ENCODE data around the gene ZNF429. TPM values are rescaled to one million over a fixed set of nuclear protein-coding genes. Genes with fewer than 3 reads are reported as not detected.

The ZNF429 gene
- total RNA-seq, 2 experiments from 2014 or later = 8.0 to 9.2 TPM

- Mint-ChIP-seq H3K4me3 (no peak overlapping the region), H3K4me1 (ENCODE audit: low read depth) (no peaks in the 10 kb centered on the region), H3K27me3 (no peaks in the 10 kb centered on the region), H3K27ac (no peak overlapping the region), H3K9me3 (no peaks in the 10 kb centered on the region), H3K36me3 (ENCODE audit: low read depth) (no peaks in the 10 kb centered on the region)
- CTCF ChIA-PET = no interaction called here
- peaks cover 0 to 25% of the 10 kb centered on the region in 2 experiments for H3K9me3 ChIP-seq (ENCODE audit: control insufficient read depth in 1 of 2, insufficient read depth in 1 of 2, low read length in 2 of 2)
- no peaks in the 10 kb centered on the region for H3K4me1 ChIP-seq (ENCODE audit: insufficient read depth, low read length)
- H3K27ac ChIP-seq (ENCODE audit: low read depth in 1 of 2, low read length in 2 of 2) = no peak overlapping the region
- no peak for DNase-seq
- TF ChIP-seq CTCF (IDR thresholded peaks at IDR 0.05) = no peak
- POLR2A ChIA-PET = no interaction called here
- ATAC-seq (ENCODE audit: poor library complexity) = no peak
- H3K4me3 ChIP-seq (ENCODE audit: low read length) = no peak overlapping the region
- no peaks in the 10 kb centered on the region for H3K36me3 ChIP-seq (ENCODE audit: insufficient read depth, low read length)
- H3K27me3 ChIP-seq (ENCODE audit: control insufficient read depth in 1 of 2, insufficient read depth in 2 of 2, low read length in 2 of 2) = no peaks in the 10 kb centered on the region
- intact Hi-C loops (cut with DNase I, micrococcal nuclease) = no loop called here
Observed at GRCh38 chr19:21487969-21488368, 17.4 kb upstream of the ZNF429 start.

GRCh38 chr19:21491146-21491545, 14.3 kb upstream of the ZNF429 start:
- no peaks in the 10 kb centered on the region for H3K4me1 Mint-ChIP-seq (ENCODE audit: low read depth)
- CTCF ChIA-PET = no interaction called here
- Histone ChIP-seq H3K36me3 (ENCODE audit: insufficient read depth, low read length) (no peaks in the 10 kb centered on the region), H3K27ac (ENCODE audit: low read depth in 1 of 2, low read length in 2 of 2) (no peak overlapping the region), H3K9me3 (ENCODE audit: control insufficient read depth in 1 of 2, insufficient read depth in 1 of 2, low read length in 2 of 2) (peaks cover 0 to 10% of the 10 kb centered on the region in 2 experiments), H3K4me1 (ENCODE audit: insufficient read depth, low read length) (no peaks in the 10 kb centered on the region), H3K27me3 (ENCODE audit: control insufficient read depth in 1 of 2, insufficient read depth in 2 of 2, low read length in 2 of 2) (no peaks in the 10 kb centered on the region), H3K4me3 (ENCODE audit: low read length) (no peak overlapping the region)
- no peak for ATAC-seq (ENCODE audit: poor library complexity)
- DNase-seq = no peak
- no peak overlapping the region for H3K4me3 Mint-ChIP-seq
- H3K27me3 Mint-ChIP-seq = no peaks in the 10 kb centered on the region
- no peaks in the 10 kb centered on the region for H3K9me3 Mint-ChIP-seq
- no peak for TF ChIP-seq CTCF (IDR thresholded peaks at IDR 0.05)
- POLR2A ChIA-PET = no interaction called here
- intact Hi-C loops (cut with DNase I, micrococcal nuclease) = no loop called here
- H3K36me3 Mint-ChIP-seq (ENCODE audit: low read depth) = no peaks in the 10 kb centered on the region
- H3K27ac Mint-ChIP-seq = no peak overlapping the region

GRCh38 chr19:21492947-21493906, 12.2 kb upstream of the ZNF429 start:
- no peaks in the 10 kb centered on the region for H3K36me3 ChIP-seq (ENCODE audit: insufficient read depth, low read length)
- intact Hi-C loops (cut with DNase I, micrococcal nuclease) = no loop called here
- H3K4me1 ChIP-seq (ENCODE audit: insufficient read depth, low read length) = no peaks in the 10 kb centered on the region
- H3K4me3 Mint-ChIP-seq = no peak overlapping the region
- no peaks in the 10 kb centered on the region for H3K9me3 Mint-ChIP-seq
- DNase-seq (no peak), ATAC-seq (ENCODE audit: poor library complexity) (no peak)
- H3K36me3 Mint-ChIP-seq (ENCODE audit: low read depth) = no peaks in the 10 kb centered on the region
- POLR2A ChIA-PET = no interaction called here
- no peak overlapping the region for H3K27ac Mint-ChIP-seq
- no peaks in the 10 kb centered on the region for H3K27me3 ChIP-seq (ENCODE audit: control insufficient read depth in 1 of 2, insufficient read depth in 2 of 2, low read length in 2 of 2)
- no peak overlapping the region for H3K27ac ChIP-seq (ENCODE audit: low read depth in 1 of 2, low read length in 2 of 2)
- H3K9me3 ChIP-seq (ENCODE audit: control insufficient read depth in 1 of 2, insufficient read depth in 1 of 2, low read length in 2 of 2) = no peaks in the 10 kb centered on the region
- no peak overlapping the region for H3K4me3 ChIP-seq (ENCODE audit: low read length)
- H3K27me3 Mint-ChIP-seq = no peaks in the 10 kb centered on the region
- no peak for TF ChIP-seq CTCF (IDR thresholded peaks at IDR 0.05)
- CTCF ChIA-PET = no interaction called here
- no peaks in the 10 kb centered on the region for H3K4me1 Mint-ChIP-seq (ENCODE audit: low read depth)

Data from CD4-positive, alpha-beta T cell (primary cell).